ENCODE measurements around the gene RGL4.
A peak's percentile ranks its signal among the peaks of the same experiment; 100 is the strongest.

The RGL4 gene

GRCh38 chr22:23681026-23681809 lies 9.6 kb upstream of the RGL4 start:
- DNase-seq = no peak

GRCh38 chr22:23682077-23682476 lies 8.7 kb upstream of the RGL4 start:
- DNase-seq = no peak

DNA sequence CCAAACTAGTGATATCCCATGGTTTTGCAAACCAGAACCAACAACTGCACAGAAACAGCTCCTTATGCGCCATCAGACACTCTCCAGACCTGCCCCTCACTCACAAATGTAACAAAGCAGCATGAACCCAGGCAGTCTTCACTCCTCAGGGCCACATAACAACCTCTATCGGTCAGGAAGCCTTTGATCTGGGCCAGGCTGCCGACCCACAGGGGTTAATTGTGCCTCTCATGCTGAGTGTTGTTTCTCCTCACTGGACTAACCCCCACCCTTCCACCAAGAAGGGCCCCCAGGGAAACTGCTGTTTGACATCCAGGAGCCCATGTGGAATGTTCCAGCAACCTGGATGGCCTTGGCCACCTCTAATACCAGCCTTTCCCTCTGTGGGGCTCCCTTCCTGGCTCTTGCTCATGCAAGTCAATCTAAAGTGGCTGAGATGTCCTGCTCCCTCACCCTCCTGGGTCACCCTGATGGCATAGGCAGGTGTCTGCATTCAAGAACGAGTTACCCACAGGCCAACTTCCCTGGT lies 7.9 kb upstream of the RGL4 start:
- DNase-seq = no peak

DNA sequence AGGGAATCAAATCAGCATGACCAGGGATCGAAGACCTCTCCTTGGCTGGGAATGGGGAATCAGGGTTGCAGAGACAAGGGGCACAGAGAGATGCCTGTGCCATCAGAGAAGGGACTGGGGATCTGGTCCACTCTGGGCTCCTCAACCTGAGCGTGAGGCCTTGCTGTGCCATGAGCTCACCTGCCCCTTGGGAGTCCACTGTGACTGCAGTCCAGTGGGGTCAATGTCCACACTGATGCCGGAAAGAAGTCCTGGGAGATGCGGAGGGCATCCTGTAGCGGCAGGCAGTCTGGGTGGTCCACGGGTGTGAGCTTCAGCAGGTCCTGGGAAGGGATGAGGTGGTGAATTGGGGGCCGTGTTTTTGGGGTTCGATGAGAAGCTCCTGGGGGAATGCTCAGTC lies 7.3 kb upstream of the RGL4 start:
- no peak for DNase-seq

- no peak for DNase-seq
These were observed 6.8 kb upstream of the RGL4 start for GRCh38 chr22:23684026-23684425.

GRCh38 chr22:23684561-23685031 lies 6.2 kb upstream of the RGL4 start:
- no peak for DNase-seq

- peak; percentile 60 for DNase-seq
These were observed 5.5 kb upstream of the RGL4 start for GRCh38 chr22:23685205-23685784.

DNA sequence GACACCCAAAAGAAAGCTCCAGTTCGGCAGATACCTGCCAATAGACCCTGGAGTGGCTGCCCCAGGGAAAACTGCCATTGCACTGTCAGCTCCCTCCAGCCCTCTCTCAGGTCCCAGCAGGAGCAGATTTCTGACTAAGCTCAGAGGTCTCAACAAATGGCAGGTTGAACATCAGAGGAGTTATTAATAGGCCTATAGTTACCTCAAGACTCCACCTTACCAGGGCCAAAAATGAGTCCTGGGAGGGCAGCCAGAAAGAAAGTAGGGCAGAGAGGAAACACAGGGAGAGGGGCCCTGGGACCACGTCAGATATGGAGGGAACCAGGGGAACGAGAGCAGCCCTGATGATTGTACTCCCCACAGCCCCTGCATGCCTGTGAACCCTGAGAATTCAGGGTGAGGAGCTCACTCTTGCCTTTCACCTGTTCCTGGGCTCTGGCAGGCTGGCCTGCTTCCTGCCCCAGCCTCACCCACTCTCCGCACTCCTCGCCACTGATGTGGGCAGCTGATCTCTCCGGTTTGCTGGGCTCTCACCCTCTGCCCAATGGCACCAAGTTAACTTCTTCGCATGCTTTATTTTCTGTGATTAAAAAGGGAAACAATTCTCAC lies 4.3 kb upstream of the RGL4 start:
- no peak for DNase-seq

- no peak for DNase-seq
These were observed 2.7 kb upstream of the RGL4 start for GRCh38 chr22:23688121-23688520.

DNA sequence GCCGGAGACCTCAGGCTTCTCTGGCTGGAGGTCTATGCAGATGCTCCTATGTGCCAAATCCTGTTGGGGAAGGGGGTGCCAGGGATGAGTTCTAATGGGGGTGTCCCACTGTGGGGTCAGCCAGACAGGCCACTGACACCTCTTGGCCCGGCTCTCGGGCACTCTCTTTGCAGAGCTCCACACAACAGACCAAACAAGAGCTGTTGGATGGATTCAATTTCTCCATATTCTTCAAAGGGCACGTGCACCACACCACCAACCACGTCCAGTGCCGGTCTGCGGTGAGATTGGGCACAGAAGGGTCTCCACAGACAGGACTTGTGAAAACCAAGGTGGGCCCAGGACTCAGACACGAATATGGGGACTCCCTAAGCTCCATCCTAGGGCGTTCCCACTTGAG lies 2.2 kb upstream of the RGL4 start:
- DNase-seq = no peak

- DNase-seq = no peak
These were observed 1.4 kb upstream of the RGL4 start for GRCh38 chr22:23689414-23689813.

DNA sequence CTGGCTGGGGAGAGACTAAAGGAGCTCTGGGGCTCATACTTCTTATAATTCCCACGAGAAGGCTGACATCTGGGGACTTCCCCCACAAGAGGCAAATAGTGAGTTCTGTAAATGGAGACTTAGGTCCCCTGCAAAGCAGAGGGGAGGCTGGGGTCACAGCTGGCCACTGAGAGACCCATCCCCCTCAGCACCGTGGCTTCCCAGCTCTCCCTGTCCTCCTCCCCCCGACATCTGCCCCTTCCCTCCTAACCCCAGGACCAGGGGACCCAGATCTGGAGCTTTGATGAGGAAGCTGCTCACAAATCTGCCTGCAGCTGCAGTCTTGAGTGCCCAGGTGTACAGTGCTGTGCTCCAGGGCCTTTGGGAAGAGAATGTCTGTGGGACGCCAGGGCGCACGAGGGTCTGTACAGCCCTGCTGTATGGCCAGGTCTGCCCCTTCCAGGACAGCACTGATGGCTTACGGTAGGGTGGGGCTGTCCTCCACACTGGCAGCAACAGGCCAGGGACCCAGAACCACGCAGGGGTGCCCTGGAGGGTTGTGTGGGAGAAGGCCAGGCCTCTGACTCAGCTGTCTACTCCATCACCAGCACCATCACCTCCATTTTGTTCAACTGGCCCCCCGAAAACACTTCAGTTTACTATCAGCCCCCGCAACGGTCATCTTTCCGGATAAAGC lies 1.1 kb downstream of the RGL4 start:
- no peak for DNase-seq

DNA sequence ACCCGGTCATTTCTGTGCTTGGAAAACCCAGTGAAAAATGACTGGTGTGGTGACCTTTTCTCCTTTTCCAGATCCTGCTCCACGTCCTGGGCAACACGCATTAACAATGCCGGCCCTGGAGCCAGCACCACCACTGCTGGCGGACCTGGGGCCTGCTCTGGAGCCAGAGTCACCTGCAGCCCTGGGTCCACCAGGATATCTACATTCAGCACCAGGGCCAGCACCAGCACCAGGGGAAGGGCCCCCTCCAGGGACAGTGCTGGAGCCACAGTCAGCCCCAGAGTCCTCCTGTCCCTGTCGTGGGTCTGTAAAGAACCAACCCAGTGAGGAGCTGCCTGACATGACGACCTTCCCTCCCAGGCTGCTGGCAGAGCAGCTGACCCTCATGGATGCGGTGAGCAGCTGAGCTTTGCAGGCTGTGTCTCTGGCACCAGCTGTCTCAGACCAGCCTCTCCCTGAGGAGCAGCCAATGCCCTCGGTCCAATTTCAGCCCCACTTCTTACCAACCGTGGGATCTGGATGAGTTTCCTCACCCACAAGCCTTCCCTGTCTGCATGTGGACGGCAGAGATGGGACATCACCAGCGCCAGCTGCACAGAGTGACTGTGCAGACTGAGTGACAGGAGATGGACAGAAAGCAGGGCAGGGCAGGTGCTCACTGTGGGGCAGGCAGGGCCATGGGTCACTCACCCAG lies 1.9 kb downstream of the RGL4 start:
- DNase-seq = no peak

DNA sequence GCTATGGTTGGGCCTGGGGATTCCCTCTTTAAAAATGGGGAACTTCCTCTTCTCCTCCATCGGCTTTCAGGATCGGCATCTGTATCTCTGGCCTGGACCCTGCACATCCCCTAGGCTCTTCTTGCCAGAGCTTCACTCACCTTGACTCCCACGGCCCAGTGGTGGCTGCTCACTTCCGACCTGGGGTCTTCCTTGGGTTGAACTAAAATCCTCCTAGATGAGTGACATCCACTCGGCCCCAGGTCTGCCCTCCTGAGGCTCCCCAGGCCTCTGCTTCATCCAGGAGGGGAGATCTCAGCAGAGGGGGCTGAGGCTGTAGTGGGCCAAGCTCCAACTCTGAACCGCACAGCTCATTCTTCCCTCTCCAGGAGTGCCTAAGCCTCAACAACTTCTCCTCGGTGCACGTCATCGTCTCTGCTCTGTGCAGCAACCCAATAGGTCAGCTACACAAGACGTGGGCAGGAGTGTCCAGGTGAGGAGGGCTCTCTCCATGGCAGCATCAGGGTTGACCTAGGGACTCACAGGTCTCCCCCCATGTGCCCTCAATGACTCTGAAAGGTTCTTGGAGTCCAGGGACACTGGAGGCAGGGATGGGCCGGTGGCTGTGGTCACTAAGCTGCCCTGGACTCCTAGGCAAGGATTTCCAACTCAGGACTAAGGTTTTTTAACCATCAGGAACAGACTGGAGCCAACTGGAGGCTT lies 3.3 kb downstream of the RGL4 start:
- DNase-seq = no peak

GRCh38 chr22:23695141-23695540 lies 4.3 kb downstream of the RGL4 start:
- DNase-seq = no peak

GRCh38 chr22:23695571-23696325 lies 4.9 kb downstream of the RGL4 start:
- no peak for DNase-seq

- DNase-seq = no peak
These were observed 5.6 kb downstream of the RGL4 start for GRCh38 chr22:23696326-23696851.

DNA sequence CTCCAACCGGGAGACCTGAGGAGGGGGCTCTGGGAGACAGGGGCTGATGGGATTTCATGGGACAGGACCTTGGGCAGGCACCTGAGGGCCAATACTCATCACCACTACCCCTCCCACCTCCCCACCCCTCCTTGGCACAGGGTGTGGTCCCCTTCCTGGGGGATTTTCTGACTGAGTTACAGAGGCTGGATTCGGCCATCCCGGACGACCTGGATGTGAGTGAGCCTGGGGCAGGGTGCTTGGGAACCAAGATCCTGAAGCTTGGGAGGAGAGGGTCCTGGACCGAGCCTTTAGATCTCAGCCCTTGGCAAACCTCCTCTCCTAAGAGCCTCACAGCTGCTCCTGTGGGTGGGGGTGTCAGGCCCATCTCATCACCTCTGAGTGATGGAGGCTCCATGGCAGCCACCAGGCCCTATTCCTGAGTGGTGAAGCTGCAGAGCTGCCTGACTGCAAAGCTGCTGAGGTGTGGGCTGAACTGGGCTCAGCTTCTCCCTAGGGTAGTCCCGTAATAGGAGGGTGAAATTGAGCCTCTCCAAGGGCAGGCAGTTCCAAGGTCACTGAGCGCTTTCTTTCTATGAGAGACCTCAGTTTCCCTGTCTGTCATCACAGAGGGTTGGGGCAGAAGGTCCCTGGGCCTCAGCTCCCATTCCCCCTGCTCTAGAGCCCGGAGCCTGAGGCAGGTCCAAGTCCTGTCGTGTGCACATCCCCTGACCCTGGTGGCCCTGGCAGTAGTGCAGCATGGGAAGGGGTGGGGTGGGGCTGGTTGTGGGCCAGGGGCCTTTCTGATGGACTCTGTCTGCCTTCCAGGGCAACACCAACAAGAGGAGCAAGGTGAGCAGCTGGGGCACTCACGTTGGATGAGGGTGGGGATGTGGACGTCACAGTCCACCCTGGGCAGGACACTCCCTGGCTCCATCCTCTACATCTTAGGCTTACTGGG lies 6.5 kb downstream of the RGL4 start:
- DNase-seq = no peak

GRCh38 chr22:23698094-23698493 lies 7.3 kb downstream of the RGL4 start:
- no peak for DNase-seq

DNA sequence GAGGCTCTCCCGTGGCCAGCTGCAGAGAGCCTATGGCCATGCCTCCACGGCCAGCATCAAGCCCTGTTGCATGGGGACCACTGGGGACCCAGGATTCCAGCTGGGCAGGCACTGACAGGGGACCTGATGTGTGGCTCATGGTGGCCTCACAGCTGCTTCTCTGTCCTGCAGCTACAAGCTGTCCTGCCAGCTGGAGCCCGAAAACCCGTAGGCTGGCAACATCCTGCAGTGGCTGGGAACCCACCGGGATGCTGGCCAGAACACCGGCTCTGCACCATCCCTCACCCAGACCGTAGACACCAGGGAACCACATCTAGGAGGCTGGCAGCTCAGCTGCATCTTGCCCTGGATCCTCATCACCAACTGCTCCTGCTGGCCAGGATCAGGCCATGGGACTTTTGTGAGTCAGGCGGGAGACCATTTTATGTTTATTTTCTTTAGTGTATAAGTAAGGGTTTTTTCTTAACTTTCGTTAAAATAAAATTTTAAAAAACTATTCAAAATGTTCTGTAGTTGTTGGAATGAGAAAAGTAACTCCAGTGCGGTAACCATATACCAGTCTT lies 7.9 kb downstream of the RGL4 start:
- no peak for DNase-seq

All from EL (cell line).